DMS114 treated with DMSO at 0.1 percent for 48 hours (cell line): ENCODE data around the gene RAP1GDS1.
"Not testable (repeated sequence)": the region's sequence is repeated elsewhere in the genome, so short reads cannot be mapped to it uniquely, and the experiment has no call there.

Source experiments
- DNase-seq: peaks from one replicate; lab custom pipeline; 2025; ENCODE audit not compliant: unreplicated experiment; lab: John Stamatoyannopoulos, UW

Gene RAP1GDS1

DNA sequence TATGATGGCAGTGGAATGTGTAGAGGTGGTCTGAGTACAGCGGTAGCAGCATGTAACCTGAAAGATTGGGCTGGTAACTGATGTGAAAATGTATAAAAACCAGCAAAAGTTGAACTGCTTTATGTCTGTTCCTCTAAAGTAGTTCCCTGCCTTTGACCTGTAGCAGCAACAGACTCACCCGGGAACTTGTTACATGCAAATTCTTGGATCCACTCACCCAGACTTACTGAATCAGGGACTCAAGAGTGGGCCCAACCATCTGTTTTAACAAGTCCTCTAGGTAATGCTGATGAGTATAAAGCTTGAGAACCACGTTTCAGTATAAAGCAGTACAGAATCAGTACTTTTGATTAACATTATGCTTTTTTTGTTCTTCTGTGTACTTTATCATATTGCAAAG, 84.7 kb downstream of the RAP1GDS1 start:
- no peak for DNase-seq

DNA sequence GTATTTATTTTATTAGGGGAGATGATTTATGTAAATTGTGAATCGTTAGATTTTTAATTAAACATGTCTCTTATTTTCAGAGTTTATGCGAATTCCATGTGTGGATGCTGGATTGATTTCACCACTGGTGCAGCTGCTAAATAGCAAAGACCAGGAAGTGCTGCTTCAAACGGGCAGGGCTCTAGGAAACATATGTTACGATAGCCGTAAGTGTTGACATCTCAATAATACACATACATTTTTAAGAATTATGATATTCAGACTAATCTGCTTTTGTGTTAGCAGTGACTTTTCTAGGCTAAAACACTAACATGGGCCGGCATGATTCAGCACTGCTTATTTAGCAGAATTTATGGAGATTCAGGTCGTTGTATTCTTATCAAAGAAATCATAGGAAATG, 91.2 kb downstream of the RAP1GDS1 start:
- DNase-seq, result no peak

GRCh38 chr4:98352940-98353339, 91.8 kb downstream of the RAP1GDS1 start:
- DNase-seq, result no peak

DNA sequence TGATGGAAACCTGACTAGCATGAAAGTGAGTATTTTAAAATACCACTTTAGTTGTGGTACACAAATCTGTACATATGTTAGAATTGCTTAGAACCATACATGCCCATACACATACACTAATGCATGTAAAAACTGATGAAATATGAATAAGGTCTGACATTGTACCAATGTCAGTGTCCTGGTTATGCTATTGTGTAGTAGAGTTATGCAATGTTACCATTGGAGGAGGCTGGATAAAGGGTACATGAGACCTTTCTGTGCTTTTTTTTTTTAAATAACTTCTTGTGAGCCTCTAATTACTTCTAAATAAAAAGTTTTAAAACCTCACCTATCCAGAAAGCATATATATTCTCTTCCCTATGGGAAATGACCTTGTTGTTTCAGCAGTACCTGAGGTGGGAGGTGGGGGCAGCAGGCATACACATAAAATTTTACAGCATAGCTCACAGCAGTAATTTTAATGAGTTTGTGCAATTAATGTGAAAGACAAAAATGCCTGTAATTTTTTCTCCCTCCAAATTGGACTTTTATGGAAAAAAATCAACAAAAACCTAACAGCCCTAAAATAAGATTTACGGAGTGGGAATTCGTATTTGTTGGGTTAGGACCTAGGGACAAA, 97.6 kb downstream of the RAP1GDS1 start:
- no peak for DNase-seq

GRCh38 chr4:98359646-98360045, 98.5 kb downstream of the RAP1GDS1 start:
- no peak for DNase-seq

GRCh38 chr4:98363431-98363830, 102.2 kb downstream of the RAP1GDS1 start:
- DNase-seq, result no peak

- not testable (repeated sequence) for DNase-seq
Measured at GRCh38 chr4:98366275-98366674, 105.1 kb downstream of the RAP1GDS1 start.

GRCh38 chr4:98368000-98368399, 106.8 kb downstream of the RAP1GDS1 start:
- not testable (repeated sequence) for DNase-seq

GRCh38 chr4:98369322-98369721, 108.1 kb downstream of the RAP1GDS1 start:
- no peak for DNase-seq

DNA sequence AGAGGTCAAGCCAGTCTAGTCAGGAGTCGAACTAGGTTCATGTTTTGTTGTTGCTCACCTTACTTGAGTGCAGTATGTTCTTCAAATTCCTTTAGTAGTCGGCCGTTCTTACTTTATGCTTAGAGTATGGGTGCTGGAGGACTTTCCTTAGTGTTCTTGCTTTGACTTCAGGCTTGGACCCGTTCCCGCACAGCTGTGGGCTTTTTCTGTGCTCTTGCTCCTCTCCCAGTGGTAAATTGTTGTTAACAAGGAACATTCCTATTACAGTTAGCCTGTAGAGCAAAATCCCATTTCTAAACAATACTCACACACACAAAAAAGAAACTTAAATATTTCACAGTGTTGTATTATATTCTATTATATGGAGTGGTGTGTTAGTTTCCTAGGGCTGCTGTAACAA, 113.5 kb downstream of the RAP1GDS1 start:
- no peak for DNase-seq

DNA sequence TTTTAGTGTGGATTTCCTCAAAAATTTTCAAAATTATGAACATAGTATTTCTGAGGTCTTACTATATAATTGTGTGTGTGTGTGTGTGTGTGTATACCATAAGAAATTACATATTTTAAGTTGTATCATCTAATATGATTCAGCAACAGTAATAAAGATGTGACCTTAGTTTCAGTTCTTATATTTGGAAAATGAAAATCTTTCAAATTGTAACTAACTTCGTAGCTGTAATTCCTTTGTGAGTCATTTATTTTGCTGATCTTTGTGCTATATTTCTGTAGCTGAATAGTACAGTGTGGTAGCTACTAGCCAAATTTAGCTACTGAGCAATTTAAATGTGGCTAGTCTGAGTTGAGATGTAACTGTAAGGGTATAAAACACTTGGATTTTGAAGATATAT, 116.4 kb downstream of the RAP1GDS1 start:
- no peak for DNase-seq

- no peak for DNase-seq
Measured at GRCh38 chr4:98381306-98381705, 120.1 kb downstream of the RAP1GDS1 start.

DNA sequence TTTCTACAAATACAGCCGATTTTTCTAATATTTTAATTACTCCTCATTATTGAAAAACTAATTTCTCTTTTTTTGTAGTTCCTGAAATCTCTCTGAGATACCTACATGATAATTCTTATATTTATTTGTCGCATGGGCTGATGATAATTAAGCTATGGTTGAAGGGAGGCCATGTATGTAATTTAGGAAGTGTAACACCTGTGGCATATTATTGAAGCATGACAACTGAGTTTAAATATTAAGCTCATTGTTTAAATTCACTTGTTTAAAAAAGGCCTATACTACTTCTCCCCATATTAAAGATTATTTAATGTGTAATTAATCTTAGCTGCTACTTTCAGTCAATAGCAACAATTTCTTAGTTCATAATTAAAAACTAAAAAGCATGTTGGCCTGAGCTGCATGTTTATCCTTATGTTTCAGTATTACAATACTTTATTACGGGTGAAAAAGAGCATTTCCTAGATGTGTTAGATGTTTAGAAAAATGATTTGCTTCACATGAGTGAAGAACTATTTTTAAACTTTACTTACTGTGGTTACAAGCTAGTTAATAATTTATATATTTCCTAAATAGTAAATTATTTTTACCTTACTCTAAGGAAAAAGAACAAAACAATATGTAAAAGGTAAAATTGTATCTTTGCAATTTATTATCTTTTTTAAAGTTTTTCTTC, 122.4 kb downstream of the RAP1GDS1 start:
- no peak for DNase-seq

GRCh38 chr4:98385831-98386230, 124.6 kb downstream of the RAP1GDS1 start:
- no peak for DNase-seq

- no peak for DNase-seq
Measured at GRCh38 chr4:98387345-98388026, 126.3 kb downstream of the RAP1GDS1 start.

GRCh38 chr4:98394134-98394533, 132.9 kb downstream of the RAP1GDS1 start:
- DNase-seq, result no peak

GRCh38 chr4:98399915-98400314, 138.7 kb downstream of the RAP1GDS1 start:
- no peak for DNase-seq

GRCh38 chr4:98406819-98407218, 145.6 kb downstream of the RAP1GDS1 start:
- DNase-seq, result no peak

DNA sequence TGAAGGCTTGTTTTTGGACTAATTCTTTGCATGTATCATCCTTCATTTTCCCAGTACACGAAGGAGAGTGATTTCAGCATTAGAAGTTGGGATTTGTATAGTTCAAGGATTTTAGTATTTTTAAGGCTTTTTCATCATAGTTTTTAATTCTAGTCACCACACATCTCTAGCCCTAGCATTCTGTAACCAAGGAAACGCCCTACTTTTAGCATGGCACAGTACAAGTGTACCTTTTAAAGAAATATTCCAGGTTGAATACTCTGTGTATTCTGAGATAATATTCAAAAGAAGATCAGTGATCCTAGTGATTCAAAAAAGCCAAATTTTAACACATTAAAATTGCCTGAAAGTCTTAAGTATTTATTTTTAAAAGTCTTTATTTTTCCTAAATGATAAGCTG, 150.5 kb downstream of the RAP1GDS1 start:
- no peak for DNase-seq

GRCh38 chr4:98416844-98417243, 155.7 kb downstream of the RAP1GDS1 start:
- no peak for DNase-seq

GRCh38 chr4:98420151-98420550, 159.0 kb downstream of the RAP1GDS1 start:
- DNase-seq, result not testable (repeated sequence)

DNA sequence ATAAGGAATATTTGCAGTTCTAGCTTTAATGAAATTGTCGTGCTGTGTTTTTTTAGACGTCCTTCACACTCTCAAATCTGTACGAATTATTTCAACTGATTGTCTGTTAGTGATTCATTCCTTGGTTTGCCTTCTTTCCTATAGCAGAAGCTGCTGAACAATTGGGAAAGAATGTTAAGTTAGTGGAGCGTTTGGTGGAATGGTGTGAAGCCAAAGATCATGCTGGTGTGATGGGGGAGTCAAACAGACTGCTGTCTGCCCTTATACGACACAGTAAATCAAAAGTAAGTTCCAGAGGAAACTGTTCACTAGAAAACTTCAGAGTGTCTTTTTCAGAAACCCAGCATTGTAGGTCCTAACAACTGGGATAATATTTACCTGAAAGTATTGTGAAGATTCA, 159.9 kb downstream of the RAP1GDS1 start:
- no peak for DNase-seq
